Karpas-422 (cell line): ENCODE measurements around the gene ITSN1. TPM values are rescaled to one million over a fixed set of nuclear protein-coding genes. Genes with fewer than 3 reads are reported as not detected.
"Not testable (repeated sequence)": the region's sequence is repeated elsewhere in the genome, so short reads cannot be mapped to it uniquely, and the experiment has no call there.

Experiments
- DNase-seq: peaks from one replicate; pipeline ENCODE4 v3.0.0-alpha.2; 2015
- H2AFZ ChIP-seq: fragments of 200-600 bp; sonication (generic); 2 replicates; pipeline ENCODE4 v1.6.1; 2014; ENCODE audit warnings: antibody characterized with exemption, low read length, mixed read lengths
- H3K27ac ChIP-seq: fragments of 200-600 bp; sonication (generic); 2 replicates; pipeline ENCODE4 v1.5.1; 2014; ENCODE audit warnings: mild to moderate bottlenecking, low read length, moderate library complexity
- H3K27me3 ChIP-seq: fragments of 200-600 bp; sonication (generic); 2 replicates; pipeline ENCODE4 v1.6.1; 2014; ENCODE audit warnings: low read length, mixed read lengths
- H3K36me3 ChIP-seq: fragments of 200-600 bp; sonication (generic); 2 replicates; pipeline ENCODE4 v1.6.1; 2014; ENCODE audit warnings: low read length, mixed read lengths; ENCODE audit not compliant: insufficient read depth
- H3K4me1 ChIP-seq: fragments of 200-600 bp; sonication (generic); 2 replicates; pipeline ENCODE4 v1.6.1; 2014; ENCODE audit warnings: mild to moderate bottlenecking, low read length, mixed read lengths
- H3K4me2 ChIP-seq: fragments of 200-600 bp; sonication (generic); 2 replicates; pipeline ENCODE4 v1.6.1; 2014; ENCODE audit warnings: low read length, low read depth, mild to moderate bottlenecking; ENCODE audit not compliant: poor library complexity, severe bottlenecking
- H3K4me3 ChIP-seq: fragments of 200-600 bp; sonication (generic); 2 replicates; pipeline ENCODE4 v1.5.1; 2014; ENCODE audit warnings: mild to moderate bottlenecking, antibody characterized with exemption, low read length, mixed read lengths
- H3K79me2 ChIP-seq: fragments of 200-600 bp; sonication (generic); 2 replicates; pipeline ENCODE4 v1.6.1; 2014; ENCODE audit warnings: mild to moderate bottlenecking, low read length, mixed read lengths
- H3K9ac ChIP-seq: fragments of 200-600 bp; sonication (generic); 2 replicates; pipeline ENCODE4 v1.6.0; 2014; ENCODE audit warnings: low read length
- H3K9me2 ChIP-seq: fragments of 200-600 bp; sonication (generic), shearing (Covaris generic); replicated peaks from 2 replicates; pipeline ENCODE4 v1.6.0; 2014; ENCODE audit warnings: mild to moderate bottlenecking, low read length, moderate library complexity; ENCODE audit not compliant: insufficient read depth
- H3K9me3 ChIP-seq: fragments of 300-700, 200-600 bp; sonication (generic); 2 replicates; pipeline ENCODE4 v1.6.1; 2014; ENCODE audit warnings: low read length, mixed read lengths
- H4K20me1 ChIP-seq: fragments of 200-600 bp; sonication (generic); 2 replicates; pipeline ENCODE4 v1.6.1; 2014; ENCODE audit warnings: mild to moderate bottlenecking, antibody characterized with exemption, low read length, low read depth; ENCODE audit not compliant: insufficient read depth
- total RNA-seq: library from RNA; depleted of rRNA; stranded (reverse); fragments of >200 nt; shearing (Covaris generic); gene quantifications from 2 replicates; pipeline ENCODE4 v1.2.3, GENCODE V29; 2014; ENCODE audit warnings: low replicate concordance

Gene ITSN1
- total RNA-seq, 1 experiment from 2014 or later = 2.3 TPM

- peaks cover 32% of the 10 kb centered on the region for H3K79me2 ChIP-seq
- no peaks in the 10 kb centered on the region for H3K9me3 ChIP-seq
- H3K4me1 ChIP-seq = peaks cover 16% of the 10 kb centered on the region
- H3K9ac ChIP-seq = no peak overlapping the region
- peaks cover 11% of the 10 kb centered on the region for H3K36me3 ChIP-seq
- no peak overlapping the region for H3K27ac ChIP-seq
- no peaks in the 10 kb centered on the region for H3K27me3 ChIP-seq
- no peaks in the 10 kb centered on the region for H4K20me1 ChIP-seq
- no peak for DNase-seq
- no peak overlapping the region for H3K4me2 ChIP-seq
- H3K9me2 ChIP-seq = no peaks in the 10 kb centered on the region
- no peak overlapping the region for H3K4me3 ChIP-seq
- H2AFZ ChIP-seq = no peak overlapping the region
Measured at GRCh38 chr21:33917421-33917820, 275.1 kb downstream of the ITSN1 start.

GRCh38 chr21:33924079-33924765 is 281.9 kb downstream of the ITSN1 start:
- H3K9me2 ChIP-seq = no peaks in the 10 kb centered on the region
- H3K9ac ChIP-seq = no peak overlapping the region
- H3K4me3 ChIP-seq = no peak overlapping the region
- peak; percentile 93 for DNase-seq
- H2AFZ ChIP-seq = no peak overlapping the region
- H3K9me3 ChIP-seq = no peaks in the 10 kb centered on the region
- no peaks in the 10 kb centered on the region for H3K27me3 ChIP-seq
- H3K27ac ChIP-seq = no peak overlapping the region
- H3K4me1 ChIP-seq = peaks cover 9% of the 10 kb centered on the region
- no peaks in the 10 kb centered on the region for H3K79me2 ChIP-seq
- no peaks in the 10 kb centered on the region for H3K36me3 ChIP-seq
- H3K4me2 ChIP-seq = peak overlapping the region; percentile 22
- no peaks in the 10 kb centered on the region for H4K20me1 ChIP-seq

GRCh38 chr21:33924766-33925100 is 282.4 kb downstream of the ITSN1 start:
- no peak for DNase-seq
- no peaks in the 10 kb centered on the region for H3K9me2 ChIP-seq
- H3K27me3 ChIP-seq = no peaks in the 10 kb centered on the region
- H3K9ac ChIP-seq = no peak overlapping the region
- H3K4me1 ChIP-seq = peaks cover 9% of the 10 kb centered on the region
- no peaks in the 10 kb centered on the region for H3K79me2 ChIP-seq
- H3K27ac ChIP-seq = no peak overlapping the region
- H2AFZ ChIP-seq = no peak overlapping the region
- no peaks in the 10 kb centered on the region for H4K20me1 ChIP-seq
- no peak overlapping the region for H3K4me2 ChIP-seq
- no peak overlapping the region for H3K4me3 ChIP-seq
- H3K36me3 ChIP-seq = no peaks in the 10 kb centered on the region
- no peaks in the 10 kb centered on the region for H3K9me3 ChIP-seq

- H3K9me3 ChIP-seq, H3K4me3 ChIP-seq, H3K4me2 ChIP-seq, H2AFZ ChIP-seq, H3K79me2 ChIP-seq, H3K36me3 ChIP-seq, DNase-seq, H3K9me2 ChIP-seq, H3K9ac ChIP-seq, H3K27me3 ChIP-seq, H3K4me1 ChIP-seq, H4K20me1 ChIP-seq, H3K27ac ChIP-seq: not testable (repeated sequence)
Measured at GRCh38 chr21:33926248-33926647, 283.9 kb downstream of the ITSN1 start.

- not testable (repeated sequence) for H4K20me1 ChIP-seq, H3K79me2 ChIP-seq, H2AFZ ChIP-seq, DNase-seq, H3K9me3 ChIP-seq, H3K27me3 ChIP-seq, H3K27ac ChIP-seq, H3K4me3 ChIP-seq, H3K9ac ChIP-seq, H3K36me3 ChIP-seq, H3K9me2 ChIP-seq
- Histone ChIP-seq H3K4me2 (peak overlapping the region; percentile 58), H3K4me1 (peaks cover 12% of the 10 kb centered on the region)
Measured at GRCh38 chr21:33931052-33931798, 288.9 kb downstream of the ITSN1 start.

GRCh38 chr21:33931799-33932390 is 289.6 kb downstream of the ITSN1 start:
- H3K4me2 ChIP-seq = peak overlapping the region; percentile 58
- no peaks in the 10 kb centered on the region for H3K9me3 ChIP-seq
- no peak overlapping the region for H3K27ac ChIP-seq
- peak overlapping the region; percentile 90 for H2AFZ ChIP-seq
- H3K9ac ChIP-seq = peak overlapping the region; percentile 45
- no peaks in the 10 kb centered on the region for H3K27me3 ChIP-seq
- H4K20me1 ChIP-seq = no peaks in the 10 kb centered on the region
- H3K4me3 ChIP-seq = peak overlapping the region; percentile 47
- H3K4me1 ChIP-seq = peaks cover 12% of the 10 kb centered on the region
- DNase-seq = peak; percentile 48
- no peaks in the 10 kb centered on the region for H3K79me2 ChIP-seq
- no peaks in the 10 kb centered on the region for H3K36me3 ChIP-seq
- no peaks in the 10 kb centered on the region for H3K9me2 ChIP-seq

GRCh38 chr21:33932731-33933130 is 290.4 kb downstream of the ITSN1 start:
- H3K27ac ChIP-seq = no peak overlapping the region
- no peaks in the 10 kb centered on the region for H4K20me1 ChIP-seq
- no peak overlapping the region for H2AFZ ChIP-seq
- H3K27me3 ChIP-seq = no peaks in the 10 kb centered on the region
- H3K4me3 ChIP-seq = peak overlapping the region; percentile 47; the same call in 1 of the 2 replicates
- no peaks in the 10 kb centered on the region for H3K36me3 ChIP-seq
- H3K9me3 ChIP-seq = no peaks in the 10 kb centered on the region
- peak overlapping the region; percentile 45 for H3K9ac ChIP-seq
- H3K79me2 ChIP-seq = no peaks in the 10 kb centered on the region
- H3K4me1 ChIP-seq = peaks cover 20% of the 10 kb centered on the region
- no peak for DNase-seq
- H3K9me2 ChIP-seq = no peaks in the 10 kb centered on the region
- H3K4me2 ChIP-seq = peak overlapping the region; percentile 58

GRCh38 chr21:33936301-33937038 is 294.2 kb downstream of the ITSN1 start:
- DNase-seq = no peak
- H3K4me1 ChIP-seq = peaks cover 27% of the 10 kb centered on the region
- no peak overlapping the region for H2AFZ ChIP-seq
- H3K9me2 ChIP-seq = no peaks in the 10 kb centered on the region
- no peak overlapping the region for H3K9ac ChIP-seq
- H3K4me3 ChIP-seq = no peak overlapping the region
- H4K20me1 ChIP-seq = no peaks in the 10 kb centered on the region
- H3K9me3 ChIP-seq = no peaks in the 10 kb centered on the region
- H3K4me2 ChIP-seq = no peak overlapping the region
- H3K27me3 ChIP-seq = no peaks in the 10 kb centered on the region
- H3K36me3 ChIP-seq = no peaks in the 10 kb centered on the region
- H3K79me2 ChIP-seq = no peaks in the 10 kb centered on the region
- no peak overlapping the region for H3K27ac ChIP-seq
